ENCODE data around the gene NFKB2. TPM values are rescaled to one million over a fixed set of nuclear protein-coding genes. Genes with fewer than 3 reads are reported as not detected.

The NFKB2 gene
- total RNA-seq, 1 donor from 2014 or later, result 4.0 TPM

- H2AFZ ChIP-seq (replicated peaks), result no peak overlapping the region
These were observed 41.1 kb upstream of the NFKB2 start for GRCh38 chr10:102354451-102354850.

GRCh38 chr10:102358712-102359382, 36.7 kb upstream of the NFKB2 start:
- H3K27me3 ChIP-seq, result no peaks in the 10 kb centered on the region
- Mint-ChIP-seq H3K36me3 (peaks cover 40% of the 10 kb centered on the region), H3K4me1 (no peaks in the 10 kb centered on the region), H3K9me3 (no peaks in the 10 kb centered on the region), H3K27me3 (ENCODE audit: insufficient read depth, low read depth) (no peaks in the 10 kb centered on the region), H3K4me3 (no peak overlapping the region), H3K27ac (no peak overlapping the region)
- no peak overlapping the region for H3K4me2 ChIP-seq
- no peak overlapping the region for H3K4me3 ChIP-seq
- TF ChIP-seq CTCF (IDR thresholded peaks at IDR 0.05) (no peak), EZH2phosphoT487 (IDR thresholded peaks at IDR 0.05) (no peak), EZH2 (IDR thresholded peaks at IDR 0.05) (no peak)
- H3K4me1 ChIP-seq, result no peaks in the 10 kb centered on the region
- H3K36me3 ChIP-seq, result no peaks in the 10 kb centered on the region
- H3K9ac ChIP-seq, result no peak overlapping the region
- peaks cover 22% of the 10 kb centered on the region for H4K20me1 ChIP-seq (ENCODE audit: low read depth)
- H3K79me2 ChIP-seq (ENCODE audit: low read depth), result no peaks in the 10 kb centered on the region
- peaks cover 5% of the 10 kb centered on the region for H3F3A ChIP-seq (ENCODE audit: low read depth)
- no peak overlapping the region for H3K27ac ChIP-seq
- H2AFZ ChIP-seq (replicated peaks), result no peak overlapping the region
- no peaks in the 10 kb centered on the region for H3K9me3 ChIP-seq (ENCODE audit: low read depth)
- no peak for DNase-seq (ENCODE audit: low spot score)

More at GRCh38 chr10:102354451-102354850, 41.1 kb upstream of the NFKB2 start:
- no peak overlapping the region for H3K9ac ChIP-seq
- H3K4me2 ChIP-seq, result no peak overlapping the region
- H3K36me3 ChIP-seq, result no peaks in the 10 kb centered on the region
- no peak overlapping the region for H3K4me3 ChIP-seq
- H3K27ac Mint-ChIP-seq, result no peak overlapping the region
- peaks cover 6% of the 10 kb centered on the region for H3F3A ChIP-seq (ENCODE audit: low read depth)
- peaks cover 25% of the 10 kb centered on the region for H3K36me3 Mint-ChIP-seq
- peaks cover 3% of the 10 kb centered on the region for H3K4me1 Mint-ChIP-seq
- peaks cover 21% of the 10 kb centered on the region for H4K20me1 ChIP-seq (ENCODE audit: low read depth)
- peaks cover 2% of the 10 kb centered on the region for H3K27me3 Mint-ChIP-seq (ENCODE audit: insufficient read depth, low read depth)
- H3K79me2 ChIP-seq (ENCODE audit: low read depth), result no peaks in the 10 kb centered on the region
- no peaks in the 10 kb centered on the region for H3K9me3 Mint-ChIP-seq
- no peaks in the 10 kb centered on the region for H3K4me1 ChIP-seq
- no peaks in the 10 kb centered on the region for H3K9me3 ChIP-seq (ENCODE audit: low read depth)
- TF ChIP-seq EZH2 (IDR thresholded peaks at IDR 0.05) (no peak), EZH2phosphoT487 (IDR thresholded peaks at IDR 0.05) (no peak), CTCF (IDR thresholded peaks at IDR 0.05) (no peak)
- DNase-seq (ENCODE audit: low spot score), result no peak
- no peak overlapping the region for H3K4me3 Mint-ChIP-seq
- no peaks in the 10 kb centered on the region for H3K27me3 ChIP-seq
- H3K27ac ChIP-seq, result no peak overlapping the region

GRCh38 chr10:102367441-102367840, 28.1 kb upstream of the NFKB2 start:
- no peak overlapping the region for H3K4me2 ChIP-seq
- Mint-ChIP-seq H3K4me1 (no peaks in the 10 kb centered on the region), H3K36me3 (peaks cover 72% of the 10 kb centered on the region)

More at GRCh38 chr10:102367441-102367840, 28.1 kb upstream of the NFKB2 start:
- H3K27me3 ChIP-seq, result no peaks in the 10 kb centered on the region
- H3F3A ChIP-seq (ENCODE audit: low read depth), result no peaks in the 10 kb centered on the region
- no peak for TF ChIP-seq CTCF (IDR thresholded peaks at IDR 0.05)
- TF ChIP-seq EZH2 (IDR thresholded peaks at IDR 0.05), result no peak
- TF ChIP-seq EZH2phosphoT487 (IDR thresholded peaks at IDR 0.05), result no peak
- peaks cover 8% of the 10 kb centered on the region for H4K20me1 ChIP-seq (ENCODE audit: low read depth)
- H3K79me2 ChIP-seq (ENCODE audit: low read depth), result no peaks in the 10 kb centered on the region
- H3K9ac ChIP-seq, result no peak overlapping the region
- no peak overlapping the region for H2AFZ ChIP-seq (replicated peaks)
- peaks cover 4% of the 10 kb centered on the region for H3K36me3 ChIP-seq
- Mint-ChIP-seq H3K4me3 (no peak overlapping the region), H3K27me3 (ENCODE audit: insufficient read depth, low read depth) (peaks cover 9% of the 10 kb centered on the region), H3K27ac (no peak overlapping the region), H3K9me3 (peaks cover 6% of the 10 kb centered on the region)
- H3K4me1 ChIP-seq, result no peaks in the 10 kb centered on the region
- DNase-seq (ENCODE audit: low spot score), result no peak
- H3K4me3 ChIP-seq, result no peak overlapping the region
- H3K27ac ChIP-seq, result no peak overlapping the region
- no peaks in the 10 kb centered on the region for H3K9me3 ChIP-seq (ENCODE audit: low read depth)
